Measurements from ENCODE around the gene SPATA12. TPM values are rescaled to one million over a fixed set of nuclear protein-coding genes. Genes with fewer than 3 reads are reported as not detected.

SPATA12 gene
- total RNA-seq, 1 experiment from 2014 or later = 0.14 TPM

DNA sequence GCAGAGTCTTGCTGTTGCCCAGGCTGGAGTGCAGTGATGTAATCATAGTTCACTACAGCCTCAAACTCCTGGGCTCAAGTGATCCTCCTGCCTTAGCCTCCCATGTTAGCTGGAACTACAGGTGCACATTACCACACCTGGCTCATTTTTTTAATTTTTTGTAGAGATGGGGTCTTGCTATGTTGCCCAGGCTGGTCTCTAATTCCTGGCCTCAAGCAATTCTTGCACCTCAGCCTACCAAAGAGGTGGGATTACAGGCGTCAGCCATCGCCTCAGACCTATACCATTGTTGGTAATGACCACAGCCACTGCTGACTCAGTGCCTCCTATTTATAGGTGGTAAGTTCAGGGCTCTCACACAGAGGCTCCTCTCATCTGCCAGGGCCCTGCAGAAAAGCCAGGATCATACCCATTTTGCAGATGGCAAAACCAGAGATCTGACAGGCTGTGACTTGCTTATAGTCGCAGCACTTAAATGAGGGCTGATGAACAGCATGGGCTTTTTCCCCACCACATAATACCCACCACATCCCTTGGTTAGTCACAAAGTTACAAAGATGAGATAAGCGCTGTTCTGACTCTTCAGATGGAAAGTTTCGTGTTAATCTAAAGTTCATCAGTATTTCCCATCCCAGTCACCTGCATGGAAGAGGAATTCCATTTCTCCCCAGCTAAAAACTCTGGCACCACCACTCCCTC lies 21.8 kb upstream of the SPATA12 start:
- Histone ChIP-seq H3K27me3 (ENCODE audit: control insufficient read depth, insufficient read depth, low read length) (no peaks in the 10 kb centered on the region), H3K4me3 (ENCODE audit: insufficient read depth, low read depth, low read length) (no peak overlapping the region), H3K36me3 (replicated peaks; ENCODE audit: control insufficient read depth, insufficient read depth, low read length) (no peaks in the 10 kb centered on the region)
- no peak for DNase-seq

- no peak for DNase-seq
- H3K27me3 ChIP-seq (ENCODE audit: control insufficient read depth, insufficient read depth, low read length) = no peaks in the 10 kb centered on the region
- H3K36me3 ChIP-seq (replicated peaks; ENCODE audit: control insufficient read depth, insufficient read depth, low read length) = no peaks in the 10 kb centered on the region
- no peak overlapping the region for H3K4me3 ChIP-seq (ENCODE audit: insufficient read depth, low read depth, low read length)
Measured at GRCh38 chr3:57041674-57042073, 18.8 kb upstream of the SPATA12 start.

GRCh38 chr3:57043518-57043917 lies 16.9 kb upstream of the SPATA12 start:
- Histone ChIP-seq H3K36me3 (replicated peaks; ENCODE audit: control insufficient read depth, insufficient read depth, low read length) (no peaks in the 10 kb centered on the region), H3K4me3 (ENCODE audit: insufficient read depth, low read depth, low read length) (no peak overlapping the region), H3K27me3 (ENCODE audit: control insufficient read depth, insufficient read depth, low read length) (no peaks in the 10 kb centered on the region)
- DNase-seq = no peak

- H3K36me3 ChIP-seq (replicated peaks; ENCODE audit: control insufficient read depth, insufficient read depth, low read length) = no peaks in the 10 kb centered on the region
- H3K4me3 ChIP-seq (ENCODE audit: insufficient read depth, low read depth, low read length) = no peak overlapping the region
- DNase-seq = no peak
- H3K27me3 ChIP-seq (ENCODE audit: control insufficient read depth, insufficient read depth, low read length) = no peaks in the 10 kb centered on the region
Measured at GRCh38 chr3:57046101-57046765, 14.2 kb upstream of the SPATA12 start.

DNA sequence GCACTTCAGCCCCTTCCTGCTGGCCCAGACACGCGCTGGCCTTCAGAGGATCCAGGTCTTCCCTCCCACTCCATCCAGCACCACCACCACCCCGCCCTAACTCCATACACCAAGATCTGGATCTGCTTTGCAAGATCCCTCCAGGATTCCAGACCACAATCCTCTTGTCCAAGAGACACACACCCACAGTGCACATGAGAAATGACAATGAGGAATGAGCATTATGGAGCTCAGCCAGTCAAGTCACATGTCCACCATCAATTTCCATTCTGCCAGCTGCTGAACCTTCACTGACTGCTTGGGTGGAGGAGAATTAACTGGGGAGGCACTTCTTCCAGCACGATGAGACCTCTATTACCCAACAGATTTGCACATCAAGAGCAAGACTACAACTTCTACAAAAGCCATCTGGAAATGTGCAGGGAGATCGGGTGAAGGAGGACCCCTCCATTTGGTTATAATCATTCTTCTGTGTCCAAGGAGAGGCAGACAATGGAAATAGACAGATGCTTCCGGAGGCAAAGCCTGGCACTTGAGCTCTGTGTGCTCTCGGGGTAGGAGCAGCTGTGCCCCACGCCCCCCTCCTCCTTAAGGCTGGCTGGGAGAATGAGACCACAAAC lies 12.3 kb upstream of the SPATA12 start:
- Histone ChIP-seq H3K27me3 (ENCODE audit: control insufficient read depth, insufficient read depth, low read length) (no peaks in the 10 kb centered on the region), H3K4me3 (ENCODE audit: insufficient read depth, low read depth, low read length) (no peak overlapping the region), H3K36me3 (replicated peaks; ENCODE audit: control insufficient read depth, insufficient read depth, low read length) (no peaks in the 10 kb centered on the region)
- no peak for DNase-seq

DNA sequence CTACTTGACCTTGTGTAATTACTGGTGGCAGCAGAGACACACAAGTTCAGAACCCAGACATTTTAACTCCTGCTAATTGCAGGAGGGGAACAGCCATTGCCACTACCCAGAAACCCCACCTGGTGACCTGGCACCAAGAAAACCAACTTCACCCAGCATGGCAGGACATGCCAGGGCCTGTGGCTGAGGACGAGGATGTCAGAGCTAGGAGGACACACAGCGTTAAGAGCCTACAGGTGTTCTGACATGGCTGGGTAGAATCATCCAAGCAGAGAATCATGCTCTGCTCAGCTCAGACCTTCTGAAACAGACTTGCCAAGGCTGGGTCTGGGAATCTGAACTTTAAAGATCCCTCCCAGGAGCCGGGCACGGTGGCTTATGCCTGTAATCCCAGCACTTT lies 11.7 kb upstream of the SPATA12 start:
- Histone ChIP-seq H3K36me3 (replicated peaks; ENCODE audit: control insufficient read depth, insufficient read depth, low read length) (no peaks in the 10 kb centered on the region), H3K4me3 (ENCODE audit: insufficient read depth, low read depth, low read length) (no peak overlapping the region), H3K27me3 (ENCODE audit: control insufficient read depth, insufficient read depth, low read length) (no peaks in the 10 kb centered on the region)
- no peak for DNase-seq

- Histone ChIP-seq H3K36me3 (replicated peaks; ENCODE audit: control insufficient read depth, insufficient read depth, low read length) (no peaks in the 10 kb centered on the region), H3K4me3 (ENCODE audit: insufficient read depth, low read depth, low read length) (no peak overlapping the region), H3K27me3 (ENCODE audit: control insufficient read depth, insufficient read depth, low read length) (no peaks in the 10 kb centered on the region)
- no peak for DNase-seq
Measured at GRCh38 chr3:57052662-57053061, 7.8 kb upstream of the SPATA12 start.

- H3K4me3 ChIP-seq (ENCODE audit: insufficient read depth, low read depth, low read length) = no peak overlapping the region
- H3K27me3 ChIP-seq (ENCODE audit: control insufficient read depth, insufficient read depth, low read length) = no peaks in the 10 kb centered on the region
- DNase-seq = no peak
- H3K36me3 ChIP-seq (replicated peaks; ENCODE audit: control insufficient read depth, insufficient read depth, low read length) = no peaks in the 10 kb centered on the region
Measured at GRCh38 chr3:57053122-57053521, 7.3 kb upstream of the SPATA12 start.

- no peak for DNase-seq
- Histone ChIP-seq H3K36me3 (replicated peaks; ENCODE audit: control insufficient read depth, insufficient read depth, low read length) (no peaks in the 10 kb centered on the region), H3K4me3 (ENCODE audit: insufficient read depth, low read depth, low read length) (no peak overlapping the region), H3K27me3 (ENCODE audit: control insufficient read depth, insufficient read depth, low read length) (no peaks in the 10 kb centered on the region)
Measured at GRCh38 chr3:57057351-57057750, 3.1 kb upstream of the SPATA12 start.

- no peak for DNase-seq
- no peak overlapping the region for H3K4me3 ChIP-seq (ENCODE audit: insufficient read depth, low read depth, low read length)
- no peaks in the 10 kb centered on the region for H3K36me3 ChIP-seq (replicated peaks; ENCODE audit: control insufficient read depth, insufficient read depth, low read length)
- no peaks in the 10 kb centered on the region for H3K27me3 ChIP-seq (ENCODE audit: control insufficient read depth, insufficient read depth, low read length)
Measured at GRCh38 chr3:57059411-57059810, 1.1 kb upstream of the SPATA12 start.

- Histone ChIP-seq H3K27me3 (ENCODE audit: control insufficient read depth, insufficient read depth, low read length) (no peaks in the 10 kb centered on the region), H3K4me3 (ENCODE audit: insufficient read depth, low read depth, low read length) (no peak overlapping the region), H3K36me3 (replicated peaks; ENCODE audit: control insufficient read depth, insufficient read depth, low read length) (no peaks in the 10 kb centered on the region)
- no peak for DNase-seq
Measured at GRCh38 chr3:57061556-57061955, 1.1 kb downstream of the SPATA12 start.

- peak; percentile 53 for DNase-seq
- H3K4me3 ChIP-seq (ENCODE audit: insufficient read depth, low read depth, low read length) = no peak overlapping the region
- no peaks in the 10 kb centered on the region for H3K27me3 ChIP-seq (ENCODE audit: control insufficient read depth, insufficient read depth, low read length)
- no peaks in the 10 kb centered on the region for H3K36me3 ChIP-seq (replicated peaks; ENCODE audit: control insufficient read depth, insufficient read depth, low read length)
Measured at GRCh38 chr3:57062101-57062631, 1.7 kb downstream of the SPATA12 start.

DNA sequence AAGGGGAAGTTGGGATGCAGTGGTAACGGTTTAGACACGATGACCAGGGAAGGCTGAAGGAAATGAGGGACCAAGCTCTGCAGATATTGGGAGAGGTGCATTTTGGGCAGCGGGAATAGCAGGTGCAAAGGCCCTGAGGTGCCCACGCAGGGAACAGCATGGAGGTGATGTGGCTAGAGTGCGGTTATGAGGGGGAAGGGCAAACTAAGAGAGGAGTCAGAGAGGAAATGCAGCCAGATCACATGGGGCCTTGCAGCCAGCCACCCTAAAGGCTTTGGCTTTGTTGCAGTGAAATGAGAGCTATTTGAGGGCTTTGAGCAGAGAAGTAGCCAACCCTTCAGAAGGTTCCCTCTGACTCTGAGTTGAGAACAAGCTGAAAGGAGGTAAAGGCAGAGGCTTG lies 2.6 kb downstream of the SPATA12 start:
- no peak overlapping the region for H3K4me3 ChIP-seq (ENCODE audit: insufficient read depth, low read depth, low read length)
- no peaks in the 10 kb centered on the region for H3K27me3 ChIP-seq (ENCODE audit: control insufficient read depth, insufficient read depth, low read length)
- DNase-seq = no peak
- no peaks in the 10 kb centered on the region for H3K36me3 ChIP-seq (replicated peaks; ENCODE audit: control insufficient read depth, insufficient read depth, low read length)

- no peak for DNase-seq
- Histone ChIP-seq H3K4me3 (ENCODE audit: insufficient read depth, low read depth, low read length) (no peak overlapping the region), H3K36me3 (replicated peaks; ENCODE audit: control insufficient read depth, insufficient read depth, low read length) (no peaks in the 10 kb centered on the region), H3K27me3 (ENCODE audit: control insufficient read depth, insufficient read depth, low read length) (no peaks in the 10 kb centered on the region)
Measured at GRCh38 chr3:57064001-57064400, 3.5 kb downstream of the SPATA12 start.

GRCh38 chr3:57064572-57064971 lies 4.1 kb downstream of the SPATA12 start:
- no peaks in the 10 kb centered on the region for H3K27me3 ChIP-seq (ENCODE audit: control insufficient read depth, insufficient read depth, low read length)
- no peaks in the 10 kb centered on the region for H3K36me3 ChIP-seq (replicated peaks; ENCODE audit: control insufficient read depth, insufficient read depth, low read length)
- no peak for DNase-seq
- H3K4me3 ChIP-seq (ENCODE audit: insufficient read depth, low read depth, low read length) = no peak overlapping the region
